ENCODE data around the gene CFAP77.

Gene CFAP77

DNA sequence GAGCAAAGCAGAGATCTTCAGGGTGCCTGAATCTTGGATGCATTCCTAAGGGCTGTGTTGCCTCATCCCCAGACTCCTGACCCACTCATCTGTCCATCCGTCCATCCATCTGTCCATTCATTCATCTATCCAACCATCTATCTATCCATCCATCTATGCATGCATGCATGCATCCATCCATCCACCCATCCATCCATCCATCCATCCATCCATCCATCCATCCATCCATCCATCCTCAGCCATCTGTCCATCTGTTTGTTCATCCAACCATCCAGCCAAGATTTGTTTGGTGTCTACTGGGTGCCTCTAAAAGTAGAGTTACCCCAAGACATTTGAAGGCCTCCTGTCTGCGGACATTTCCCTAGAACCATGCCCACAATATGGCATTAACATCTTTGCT lies 144.7 kb downstream of the CFAP77 start:
- Histone ChIP-seq H2AFZ (ENCODE audit: insufficient read depth, low read length, poor library complexity) (no peak overlapping the region), H3K23ac (ENCODE audit: low read length) (no peak overlapping the region), H3K14ac (ENCODE audit: low read length) (no peak overlapping the region), H3K4me3 (ENCODE audit: low read depth, low read length) (no peak overlapping the region), H2BK120ac (ENCODE audit: insufficient read depth, low read length, poor library complexity) (no peak overlapping the region), H4K8ac (ENCODE audit: low read depth, low read length) (no peak overlapping the region), H3K27me3 (ENCODE audit: insufficient read depth, low read length) (no peaks in the 10 kb centered on the region), H3K79me2 (ENCODE audit: control insufficient read depth, insufficient read depth, low read length, poor library complexity) (no peaks in the 10 kb centered on the region), H3K36me3 (ENCODE audit: control insufficient read depth in 1 of 2, insufficient read depth in 2 of 2, low read length in 2 of 2) (no peaks in the 10 kb centered on the region), H3K9ac (ENCODE audit: low read length) (no peak overlapping the region), H4K91ac (ENCODE audit: low read depth, low read length) (no peak overlapping the region), H3K79me1 (ENCODE audit: low read length) (no peaks in the 10 kb centered on the region), H3K9me3 (ENCODE audit: insufficient read depth, low read depth, low read length) (peaks cover 1% of the 10 kb centered on the region), H2BK5ac (ENCODE audit: low read depth, low read length, poor library complexity) (no peak overlapping the region), H3K18ac (ENCODE audit: low read length) (no peak overlapping the region), H2BK12ac (ENCODE audit: low read length) (no peak overlapping the region), H3K4ac (ENCODE audit: low read depth, low read length) (no peak overlapping the region), H2AK5ac (ENCODE audit: low read length) (no peak overlapping the region), H3K4me2 (ENCODE audit: low read length) (no peak overlapping the region), H3K4me1 (ENCODE audit: control insufficient read depth in 1 of 2, insufficient read depth in 2 of 2, low read length in 2 of 2) (no peaks in the 10 kb centered on the region), H3K27ac (ENCODE audit: low read depth, low read length) (no peak overlapping the region), H4K12ac (ENCODE audit: low read depth, low read length) (no peak overlapping the region)
- WGBS (ENCODE audit: extremely low coverage, insufficient coverage, insufficient read length) = no CpG with 5 or more reads among the region's 2 CpGs
- DNase-seq = no peak

DNA sequence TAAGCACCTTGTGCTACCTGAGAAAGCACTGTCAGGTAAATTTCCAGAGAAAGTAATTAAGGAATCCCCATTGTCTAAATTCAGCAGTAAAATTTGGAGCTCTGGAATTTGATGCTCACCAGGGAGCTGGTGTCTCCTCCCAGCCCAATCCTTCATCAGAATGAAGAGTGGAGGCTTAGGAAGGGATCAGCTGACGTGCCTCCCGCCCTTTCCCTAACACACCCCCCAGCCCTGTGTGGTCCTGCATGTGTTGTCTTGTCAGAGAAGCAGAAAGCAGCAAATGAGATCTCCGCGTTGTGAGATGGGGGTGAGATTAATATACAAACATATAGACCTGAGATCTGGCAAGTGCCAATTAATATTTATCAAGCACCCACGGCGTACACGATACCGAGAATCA lies 145.5 kb downstream of the CFAP77 start:
- Histone ChIP-seq H3K4me3 (ENCODE audit: low read depth, low read length) (no peak overlapping the region), H3K79me1 (ENCODE audit: low read length) (no peaks in the 10 kb centered on the region), H3K14ac (ENCODE audit: low read length) (no peak overlapping the region), H2AK5ac (ENCODE audit: low read length) (no peak overlapping the region), H4K8ac (ENCODE audit: low read depth, low read length) (no peak overlapping the region), H3K4me1 (ENCODE audit: control insufficient read depth in 1 of 2, insufficient read depth in 2 of 2, low read length in 2 of 2) (no peaks in the 10 kb centered on the region), H3K9ac (ENCODE audit: low read length) (no peak overlapping the region), H4K91ac (ENCODE audit: low read depth, low read length) (no peak overlapping the region), H3K4ac (ENCODE audit: low read depth, low read length) (no peak overlapping the region), H3K23ac (ENCODE audit: low read length) (no peak overlapping the region), H3K18ac (ENCODE audit: low read length) (no peak overlapping the region), H2BK12ac (ENCODE audit: low read length) (no peak overlapping the region), H3K27ac (ENCODE audit: low read depth, low read length) (no peak overlapping the region), H3K36me3 (ENCODE audit: control insufficient read depth in 1 of 2, insufficient read depth in 2 of 2, low read length in 2 of 2) (no peaks in the 10 kb centered on the region), H3K79me2 (ENCODE audit: control insufficient read depth, insufficient read depth, low read length, poor library complexity) (no peaks in the 10 kb centered on the region), H2AFZ (ENCODE audit: insufficient read depth, low read length, poor library complexity) (no peak overlapping the region), H4K12ac (ENCODE audit: low read depth, low read length) (no peak overlapping the region), H2BK5ac (ENCODE audit: low read depth, low read length, poor library complexity) (no peak overlapping the region), H2BK120ac (ENCODE audit: insufficient read depth, low read length, poor library complexity) (no peak overlapping the region), H3K27me3 (ENCODE audit: insufficient read depth, low read length) (no peaks in the 10 kb centered on the region), H3K4me2 (ENCODE audit: low read length) (no peak overlapping the region), H3K9me3 (ENCODE audit: insufficient read depth, low read depth, low read length) (peaks cover 1% of the 10 kb centered on the region)
- DNase-seq = no peak
- WGBS (ENCODE audit: extremely low coverage, insufficient coverage, insufficient read length) = no CpG with 5 or more reads among the region's 8 CpGs

DNA sequence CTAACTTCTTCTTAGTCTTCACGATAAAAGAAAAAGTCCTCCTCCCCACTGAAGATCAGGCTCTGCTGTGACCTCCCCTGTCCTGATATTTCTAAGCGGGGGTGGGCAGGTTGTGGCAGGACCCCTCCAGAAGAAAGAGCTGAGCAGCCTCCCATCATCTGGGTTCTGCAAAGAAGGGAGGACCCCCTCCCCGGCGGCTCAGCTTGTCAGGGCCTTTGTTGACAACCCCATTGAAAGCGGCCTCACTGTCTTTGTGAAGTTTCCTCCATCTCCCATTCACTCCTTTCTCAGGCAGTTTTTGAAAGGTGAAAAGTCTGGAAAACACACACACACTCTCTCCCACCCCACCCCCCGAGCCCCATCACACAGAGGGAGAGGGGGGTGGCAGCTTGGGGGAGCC lies 146.2 kb downstream of the CFAP77 start:
- no peak overlapping the region for H3K14ac ChIP-seq (ENCODE audit: low read length)
- no peak overlapping the region for H2BK12ac ChIP-seq (ENCODE audit: low read length)

DNA sequence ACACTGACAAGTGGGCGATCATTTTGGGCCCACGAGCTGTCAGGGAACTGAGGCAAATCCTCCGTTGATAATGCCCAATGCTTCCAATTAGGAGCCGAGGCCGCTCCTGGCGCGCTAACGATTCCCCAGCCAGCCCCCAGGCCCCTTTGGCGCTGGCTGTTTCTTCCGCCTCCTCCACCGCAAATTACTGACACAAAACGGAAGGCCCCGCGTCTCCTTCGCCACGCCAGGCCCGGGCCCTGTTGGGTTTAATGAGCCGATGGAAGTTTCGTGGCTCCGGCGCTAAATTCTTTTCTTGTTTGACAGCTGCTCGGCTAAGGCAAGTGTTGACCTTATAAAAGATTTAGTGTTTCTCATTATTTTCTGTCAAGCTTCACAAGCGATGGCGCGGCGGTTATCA lies 146.7 kb downstream of the CFAP77 start:
- no CpG with 5 or more reads among the region's 26 CpGs for WGBS (ENCODE audit: extremely low coverage, insufficient coverage, insufficient read length)
- H4K12ac ChIP-seq (ENCODE audit: low read depth, low read length) = no peak overlapping the region
- H2BK5ac ChIP-seq (ENCODE audit: low read depth, low read length, poor library complexity) = no peak overlapping the region
- no peak overlapping the region for H3K4me2 ChIP-seq (ENCODE audit: low read length)
- no peak overlapping the region for H3K4ac ChIP-seq (ENCODE audit: low read depth, low read length)
- H4K8ac ChIP-seq (ENCODE audit: low read depth, low read length) = no peak overlapping the region
- H3K36me3 ChIP-seq (ENCODE audit: control insufficient read depth in 1 of 2, insufficient read depth in 2 of 2, low read length in 2 of 2) = no peaks in the 10 kb centered on the region
- no peaks in the 10 kb centered on the region for H3K4me1 ChIP-seq (ENCODE audit: control insufficient read depth in 1 of 2, insufficient read depth in 2 of 2, low read length in 2 of 2)
- peaks cover 1% of the 10 kb centered on the region for H3K9me3 ChIP-seq (ENCODE audit: insufficient read depth, low read depth, low read length)
- DNase-seq = no peak
- no peak overlapping the region for H3K4me3 ChIP-seq (ENCODE audit: low read depth, low read length)
- no peak overlapping the region for H2BK12ac ChIP-seq (ENCODE audit: low read length)
- H4K91ac ChIP-seq (ENCODE audit: low read depth, low read length) = no peak overlapping the region
- no peaks in the 10 kb centered on the region for H3K27me3 ChIP-seq (ENCODE audit: insufficient read depth, low read length)
- no peaks in the 10 kb centered on the region for H3K79me2 ChIP-seq (ENCODE audit: control insufficient read depth, insufficient read depth, low read length, poor library complexity)
- H2AK5ac ChIP-seq (ENCODE audit: low read length) = no peak overlapping the region
- H2BK120ac ChIP-seq (ENCODE audit: insufficient read depth, low read length, poor library complexity) = no peak overlapping the region
- H2AFZ ChIP-seq (ENCODE audit: insufficient read depth, low read length, poor library complexity) = no peak overlapping the region
- H3K9ac ChIP-seq (ENCODE audit: low read length) = no peak overlapping the region
- no peak overlapping the region for H3K14ac ChIP-seq (ENCODE audit: low read length)
- no peak overlapping the region for H3K23ac ChIP-seq (ENCODE audit: low read length)
- H3K79me1 ChIP-seq (ENCODE audit: low read length) = no peaks in the 10 kb centered on the region
- no peak overlapping the region for H3K18ac ChIP-seq (ENCODE audit: low read length)
- no peak overlapping the region for H3K27ac ChIP-seq (ENCODE audit: low read depth, low read length)

More for the DNA sequence above, 146.2 kb downstream of the CFAP77 start:
- no peaks in the 10 kb centered on the region for H3K36me3 ChIP-seq (ENCODE audit: control insufficient read depth in 1 of 2, insufficient read depth in 2 of 2, low read length in 2 of 2)
- H2AK5ac ChIP-seq (ENCODE audit: low read length) = no peak overlapping the region
- no peak overlapping the region for H4K12ac ChIP-seq (ENCODE audit: low read depth, low read length)
- no peak overlapping the region for H3K23ac ChIP-seq (ENCODE audit: low read length)
- H3K18ac ChIP-seq (ENCODE audit: low read length) = no peak overlapping the region
- H2BK5ac ChIP-seq (ENCODE audit: low read depth, low read length, poor library complexity) = no peak overlapping the region
- no peaks in the 10 kb centered on the region for H3K27me3 ChIP-seq (ENCODE audit: insufficient read depth, low read length)
- peaks cover 1% of the 10 kb centered on the region for H3K9me3 ChIP-seq (ENCODE audit: insufficient read depth, low read depth, low read length)
- no peaks in the 10 kb centered on the region for H3K4me1 ChIP-seq (ENCODE audit: control insufficient read depth in 1 of 2, insufficient read depth in 2 of 2, low read length in 2 of 2)
- no peak for DNase-seq
- no peak overlapping the region for H3K4me2 ChIP-seq (ENCODE audit: low read length)
- no peak overlapping the region for H4K91ac ChIP-seq (ENCODE audit: low read depth, low read length)
- no peak overlapping the region for H3K9ac ChIP-seq (ENCODE audit: low read length)
- H2AFZ ChIP-seq (ENCODE audit: insufficient read depth, low read length, poor library complexity) = no peak overlapping the region
- H2BK120ac ChIP-seq (ENCODE audit: insufficient read depth, low read length, poor library complexity) = no peak overlapping the region
- no peak overlapping the region for H3K4me3 ChIP-seq (ENCODE audit: low read depth, low read length)
- no peak overlapping the region for H3K27ac ChIP-seq (ENCODE audit: low read depth, low read length)
- WGBS (ENCODE audit: extremely low coverage, insufficient coverage, insufficient read length) = no CpG with 5 or more reads among the region's 6 CpGs
- no peaks in the 10 kb centered on the region for H3K79me1 ChIP-seq (ENCODE audit: low read length)
- no peak overlapping the region for H4K8ac ChIP-seq (ENCODE audit: low read depth, low read length)
- H3K79me2 ChIP-seq (ENCODE audit: control insufficient read depth, insufficient read depth, low read length, poor library complexity) = no peaks in the 10 kb centered on the region
- H3K4ac ChIP-seq (ENCODE audit: low read depth, low read length) = no peak overlapping the region
